ENCODE results near the gene TIMM23B.

Gene TIMM23B

DNA sequence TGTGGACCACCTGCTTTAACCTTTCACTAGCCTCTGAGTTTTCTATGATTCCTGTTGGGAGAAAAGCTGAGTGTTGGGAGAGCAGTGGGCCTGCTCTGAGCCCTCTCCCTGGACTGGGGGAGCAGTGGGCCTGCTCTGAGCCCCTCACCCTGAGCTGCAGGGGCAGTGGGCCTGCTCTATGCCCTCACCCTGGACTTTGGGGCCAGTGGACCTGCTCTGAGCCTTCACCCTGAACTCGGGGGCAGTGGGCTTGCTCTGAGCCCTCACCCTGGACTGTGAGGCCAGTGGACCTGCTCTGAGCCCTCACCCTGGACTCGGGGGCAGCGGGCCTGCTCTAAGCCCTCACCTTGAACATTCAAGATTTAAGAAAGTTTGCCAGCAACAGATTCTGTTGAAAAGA lies 79.8 kb downstream of the TIMM23B start:
- H3K79me2 ChIP-seq (ENCODE audit: insufficient read depth, low read length) = no peaks in the 10 kb centered on the region
- no peak overlapping the region for H2AFZ ChIP-seq (ENCODE audit: low read depth, low read length)
- no peak overlapping the region for H3K4me2 ChIP-seq (ENCODE audit: insufficient read depth, low read length)
- no peak overlapping the region for H3K9ac ChIP-seq (ENCODE audit: low read depth, low read length)
- H4K20me1 ChIP-seq (ENCODE audit: insufficient read depth, low read length) = no peaks in the 10 kb centered on the region
- no peaks in the 10 kb centered on the region for H3K36me3 ChIP-seq (ENCODE audit: insufficient read depth, low read length)
- no peak overlapping the region for H3K27ac ChIP-seq (ENCODE audit: low read length)
- DNase-seq (no peak), ATAC-seq (ENCODE audit: insufficient read depth, low read depth) (no peak)
- no peaks in the 10 kb centered on the region for H3K27me3 ChIP-seq (ENCODE audit: insufficient read depth, low read length, poor library complexity)
- no peak overlapping the region for H3K4me3 ChIP-seq (ENCODE audit: low read depth in 1 of 2, low read length in 2 of 2)
- no peaks in the 10 kb centered on the region for H3K4me1 ChIP-seq (ENCODE audit: insufficient read depth, low read length)
- no peaks in the 10 kb centered on the region for H3K9me3 ChIP-seq (ENCODE audit: insufficient read depth, low read length, severe bottlenecking)
- no peak for TF ChIP-seq EZH2 (IDR thresholded peaks at IDR 0.05; ENCODE audit: borderline replicate concordance, low read depth, low read length, severe bottlenecking)
- TF ChIP-seq, protein P1, sequence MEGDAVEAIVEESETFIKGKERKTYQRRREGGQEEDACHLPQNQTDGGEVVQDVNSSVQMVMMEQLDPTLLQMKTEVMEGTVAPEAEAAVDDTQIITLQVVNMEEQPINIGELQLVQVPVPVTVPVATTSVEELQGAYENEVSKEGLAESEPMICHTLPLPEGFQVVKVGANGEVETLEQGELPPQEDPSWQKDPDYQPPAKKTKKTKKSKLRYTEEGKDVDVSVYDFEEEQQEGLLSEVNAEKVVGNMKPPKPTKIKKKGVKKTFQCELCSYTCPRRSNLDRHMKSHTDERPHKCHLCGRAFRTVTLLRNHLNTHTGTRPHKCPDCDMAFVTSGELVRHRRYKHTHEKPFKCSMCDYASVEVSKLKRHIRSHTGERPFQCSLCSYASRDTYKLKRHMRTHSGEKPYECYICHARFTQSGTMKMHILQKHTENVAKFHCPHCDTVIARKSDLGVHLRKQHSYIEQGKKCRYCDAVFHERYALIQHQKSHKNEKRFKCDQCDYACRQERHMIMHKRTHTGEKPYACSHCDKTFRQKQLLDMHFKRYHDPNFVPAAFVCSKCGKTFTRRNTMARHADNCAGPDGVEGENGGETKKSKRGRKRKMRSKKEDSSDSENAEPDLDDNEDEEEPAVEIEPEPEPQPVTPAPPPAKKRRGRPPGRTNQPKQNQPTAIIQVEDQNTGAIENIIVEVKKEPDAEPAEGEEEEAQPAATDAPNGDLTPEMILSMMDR (IDR thresholded peaks at IDR 0.05; ENCODE audit: borderline replicate concordance, extremely low read depth, low read length, poor library complexity, severe bottlenecking) = no peak

Data from DND-41 (cell line).